ENCODE data around the gene PAX3.
A peak's percentile ranks its signal among the peaks of the same experiment; 100 is the strongest.

Gene PAX3

DNA sequence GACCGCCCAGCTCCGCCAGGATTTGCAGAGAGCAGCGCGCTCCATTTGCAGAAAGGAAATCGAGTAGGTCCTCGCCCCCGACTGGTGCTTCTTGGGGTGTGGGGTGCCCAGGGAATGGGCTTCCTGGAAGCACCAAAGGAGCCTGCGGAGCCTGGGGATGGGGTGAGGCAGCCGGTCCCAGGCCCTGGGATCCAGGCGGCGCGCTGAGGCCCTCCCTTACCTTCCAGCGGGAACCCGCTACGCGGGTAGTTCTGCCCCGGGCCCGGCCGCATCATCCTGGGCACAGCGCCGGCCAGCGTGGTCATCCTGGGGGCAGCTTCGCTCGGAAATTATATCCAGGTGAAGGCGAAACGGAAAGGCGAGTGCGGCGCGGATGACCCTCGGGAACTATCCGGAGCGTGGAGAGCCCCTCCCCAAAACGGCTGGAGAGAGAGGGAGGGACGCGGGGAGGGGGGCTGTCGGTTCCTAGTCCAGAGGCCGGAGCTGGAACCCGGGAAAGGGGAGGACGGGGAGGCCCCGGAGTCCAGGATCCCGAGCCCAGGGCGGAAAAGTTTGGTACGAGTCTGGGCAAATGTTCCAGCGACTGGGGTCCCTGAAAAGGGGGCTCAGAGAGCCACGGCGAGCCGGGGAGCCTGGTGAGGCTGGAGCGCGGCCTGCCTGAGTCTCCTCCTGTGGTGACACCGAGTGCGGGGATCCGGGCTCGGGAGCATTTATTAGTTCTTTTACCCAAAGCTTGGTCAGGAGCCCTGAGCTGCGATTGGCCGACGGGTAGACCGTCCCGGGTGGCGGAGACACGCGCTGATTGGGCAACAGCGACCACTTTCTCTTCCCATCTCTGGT lies at the start of gene PAX3:
Gene PAX3, minus strand, starts transcription at position 688 of the 840 bp plus-strand sequence. Its CDS starts 383 bp downstream, at position 305.
- peak within 1 kb of the TSS; percentile 76 for H3K4me3 Mint-ChIP-seq
- H3K9me3 Mint-ChIP-seq: peaks cover 12% of the 10 kb centered on the region
- H3K4me1 Mint-ChIP-seq (ENCODE audit: low read depth): peaks cover 96% of the 10 kb centered on the region
- H3K27ac Mint-ChIP-seq: peak within 1 kb of the TSS; percentile 18
- H3K27me3 Mint-ChIP-seq: peaks cover 99% of the 10 kb centered on the region
- intact Hi-C loops (cut with micrococcal nuclease): no loop called here
- no peaks in the 10 kb centered on the region for H3K36me3 Mint-ChIP-seq (ENCODE audit: low read depth)

GRCh38 chr2:222341331-222341730 lies 42.5 kb upstream of the PAX3 start:
- Mint-ChIP-seq H3K4me1 (ENCODE audit: low read depth) (no peaks in the 10 kb centered on the region), H3K4me3 (no peak overlapping the region), H3K27ac (no peak overlapping the region), H3K27me3 (no peaks in the 10 kb centered on the region), H3K9me3 (no peaks in the 10 kb centered on the region), H3K36me3 (ENCODE audit: low read depth) (no peaks in the 10 kb centered on the region)
- intact Hi-C loops (cut with micrococcal nuclease): no loop called here

- Mint-ChIP-seq H3K4me1 (ENCODE audit: low read depth) (no peaks in the 10 kb centered on the region), H3K9me3 (peaks cover 23% of the 10 kb centered on the region), H3K27ac (no peak overlapping the region), H3K27me3 (no peaks in the 10 kb centered on the region), H3K4me3 (no peak overlapping the region), H3K36me3 (ENCODE audit: low read depth) (no peaks in the 10 kb centered on the region)
- intact Hi-C loops (cut with micrococcal nuclease): no loop called here
Observed at GRCh38 chr2:222338374-222338773, 39.6 kb upstream of the PAX3 start.

DNA sequence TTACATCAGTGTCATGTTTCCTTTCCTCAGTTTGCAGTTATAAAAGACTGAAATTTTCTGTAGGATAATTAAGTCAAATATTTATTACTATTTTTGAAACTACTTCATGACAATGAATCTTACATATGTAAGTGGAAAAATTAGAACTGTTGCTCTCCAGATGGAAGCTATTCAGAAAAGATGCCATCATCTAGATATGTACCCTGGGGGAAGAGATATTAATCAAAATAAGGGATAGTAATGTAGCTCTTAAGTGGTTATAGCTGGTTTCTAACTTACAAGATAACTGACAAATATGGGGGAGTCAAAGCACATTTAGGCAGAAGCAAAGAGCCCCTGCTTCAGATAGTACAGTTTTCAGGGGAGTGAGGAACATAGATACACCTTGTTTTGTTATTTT lies 38.1 kb upstream of the PAX3 start:
- Mint-ChIP-seq H3K27ac (no peak overlapping the region), H3K27me3 (no peaks in the 10 kb centered on the region), H3K9me3 (peaks cover 23% of the 10 kb centered on the region), H3K4me1 (ENCODE audit: low read depth) (peaks cover 10% of the 10 kb centered on the region), H3K36me3 (ENCODE audit: low read depth) (no peaks in the 10 kb centered on the region), H3K4me3 (no peak overlapping the region)
- intact Hi-C loops (cut with micrococcal nuclease): no loop called here

DNA sequence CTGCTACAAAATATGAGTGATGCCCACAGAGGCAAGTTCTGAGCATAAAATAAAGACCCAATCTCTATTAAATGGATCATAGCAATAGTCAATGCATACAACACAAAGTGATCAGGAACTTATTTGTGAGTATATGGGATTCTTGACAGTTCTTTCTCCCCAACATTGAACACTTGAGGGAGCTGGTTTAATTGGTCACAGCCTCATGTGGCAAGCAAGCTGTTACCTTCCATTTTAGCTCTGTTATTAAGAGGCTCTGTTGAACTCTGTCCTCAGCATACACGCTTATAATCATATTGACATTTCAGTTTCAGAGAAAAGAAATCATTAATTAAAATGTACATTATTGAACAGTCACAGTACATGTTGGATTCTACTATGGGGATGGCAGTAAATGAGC lies 37.6 kb upstream of the PAX3 start:
- Mint-ChIP-seq H3K9me3 (peaks cover 23% of the 10 kb centered on the region), H3K4me3 (no peak overlapping the region), H3K36me3 (ENCODE audit: low read depth) (no peaks in the 10 kb centered on the region), H3K27me3 (no peaks in the 10 kb centered on the region), H3K27ac (no peak overlapping the region), H3K4me1 (ENCODE audit: low read depth) (peaks cover 11% of the 10 kb centered on the region)
- intact Hi-C loops (cut with micrococcal nuclease): no loop called here

- Mint-ChIP-seq H3K9me3 (peaks cover 23% of the 10 kb centered on the region), H3K4me1 (ENCODE audit: low read depth) (peaks cover 11% of the 10 kb centered on the region), H3K4me3 (no peak overlapping the region), H3K36me3 (ENCODE audit: low read depth) (no peaks in the 10 kb centered on the region), H3K27me3 (no peaks in the 10 kb centered on the region), H3K27ac (no peak overlapping the region)
- intact Hi-C loops (cut with micrococcal nuclease): no loop called here
Observed at GRCh38 chr2:222334914-222335313, 36.1 kb upstream of the PAX3 start.

DNA sequence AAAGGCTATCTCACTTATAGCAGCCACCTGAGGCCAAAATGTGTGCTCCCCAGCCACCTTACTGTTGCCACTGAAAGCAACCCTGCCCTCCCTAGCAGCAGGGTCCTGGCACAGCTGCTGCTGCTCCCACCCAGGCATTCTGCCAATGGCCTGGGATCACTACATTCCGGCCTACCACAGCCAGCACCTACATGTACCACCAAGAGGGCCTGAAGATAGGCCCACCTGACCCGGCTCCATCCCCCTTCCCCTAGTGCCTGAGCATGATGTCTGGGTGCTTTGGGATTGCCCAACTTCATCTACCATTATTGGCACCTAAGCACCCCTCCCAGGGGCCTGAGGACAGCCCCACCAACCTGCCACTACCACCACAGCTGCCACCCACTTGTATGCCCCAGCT lies 34.6 kb upstream of the PAX3 start:
- no peak overlapping the region for H3K4me3 Mint-ChIP-seq

GRCh38 chr2:222332116-222332515 lies 33.3 kb upstream of the PAX3 start:
- intact Hi-C loops (cut with micrococcal nuclease): no loop called here
- peaks cover 23% of the 10 kb centered on the region for H3K9me3 Mint-ChIP-seq
- H3K27ac Mint-ChIP-seq: no peak overlapping the region
- no peaks in the 10 kb centered on the region for H3K36me3 Mint-ChIP-seq (ENCODE audit: low read depth)
- H3K4me3 Mint-ChIP-seq: no peak overlapping the region
- peaks cover 11% of the 10 kb centered on the region for H3K4me1 Mint-ChIP-seq (ENCODE audit: low read depth)
- H3K27me3 Mint-ChIP-seq: peaks cover 1% of the 10 kb centered on the region

More for the DNA sequence above, 34.6 kb upstream of the PAX3 start:
- intact Hi-C loops (cut with micrococcal nuclease): no loop called here
- H3K4me1 Mint-ChIP-seq (ENCODE audit: low read depth): peaks cover 11% of the 10 kb centered on the region
- no peaks in the 10 kb centered on the region for H3K27me3 Mint-ChIP-seq
- peaks cover 23% of the 10 kb centered on the region for H3K9me3 Mint-ChIP-seq
- no peaks in the 10 kb centered on the region for H3K36me3 Mint-ChIP-seq (ENCODE audit: low read depth)
- no peak overlapping the region for H3K27ac Mint-ChIP-seq

DNA sequence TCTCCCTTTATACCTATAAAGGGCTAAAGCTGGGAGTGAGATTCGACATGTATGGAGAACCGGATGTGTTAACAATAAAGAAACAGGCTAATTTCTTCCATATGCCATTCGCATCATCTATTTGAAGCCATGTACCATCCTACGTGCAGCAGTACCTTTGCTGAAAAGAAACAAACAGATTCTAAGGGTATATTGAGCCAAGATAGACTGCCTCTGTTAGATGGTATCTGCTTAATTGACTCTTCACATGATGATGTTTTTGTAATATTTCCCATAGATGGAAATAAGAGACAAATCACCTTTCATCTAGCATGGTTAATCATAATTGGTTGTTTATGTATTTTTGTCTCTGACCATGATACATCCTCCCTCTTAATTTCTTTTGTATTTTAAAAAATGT lies 32.1 kb upstream of the PAX3 start:
- Mint-ChIP-seq H3K36me3 (ENCODE audit: low read depth) (no peaks in the 10 kb centered on the region), H3K9me3 (peaks cover 23% of the 10 kb centered on the region), H3K4me3 (no peak overlapping the region), H3K27ac (no peak overlapping the region), H3K27me3 (peaks cover 4% of the 10 kb centered on the region), H3K4me1 (ENCODE audit: low read depth) (peaks cover 11% of the 10 kb centered on the region)
- intact Hi-C loops (cut with micrococcal nuclease): no loop called here

DNA sequence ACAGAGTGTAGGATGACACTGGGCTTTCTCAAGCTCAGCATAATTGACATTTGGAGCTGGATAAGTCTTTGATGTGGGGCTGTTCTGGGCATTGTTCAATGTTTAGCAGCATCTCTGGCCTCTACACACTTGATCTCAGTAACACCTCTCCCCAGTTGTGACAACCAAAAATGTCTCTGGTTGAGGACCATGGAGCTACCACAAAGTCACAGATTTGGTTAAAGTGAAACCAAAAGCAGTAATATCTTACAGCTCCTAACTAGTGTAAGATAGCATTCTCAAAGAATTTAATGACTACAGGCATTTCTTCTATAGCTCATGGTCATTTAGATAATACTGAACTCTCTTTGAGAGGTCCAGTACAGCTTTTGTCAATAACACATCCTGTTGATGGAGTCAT lies 23.4 kb upstream of the PAX3 start:
- Mint-ChIP-seq H3K4me1 (ENCODE audit: low read depth) (peaks cover 15% of the 10 kb centered on the region), H3K9me3 (no peaks in the 10 kb centered on the region), H3K4me3 (no peak overlapping the region), H3K27ac (no peak overlapping the region), H3K36me3 (ENCODE audit: low read depth) (no peaks in the 10 kb centered on the region), H3K27me3 (peaks cover 51% of the 10 kb centered on the region)
- intact Hi-C loops (cut with micrococcal nuclease): loop anchor here (10.0 kb wide), 1 partner anchor 83 kb away; no protein-coding TSS in a partner anchor

DNA sequence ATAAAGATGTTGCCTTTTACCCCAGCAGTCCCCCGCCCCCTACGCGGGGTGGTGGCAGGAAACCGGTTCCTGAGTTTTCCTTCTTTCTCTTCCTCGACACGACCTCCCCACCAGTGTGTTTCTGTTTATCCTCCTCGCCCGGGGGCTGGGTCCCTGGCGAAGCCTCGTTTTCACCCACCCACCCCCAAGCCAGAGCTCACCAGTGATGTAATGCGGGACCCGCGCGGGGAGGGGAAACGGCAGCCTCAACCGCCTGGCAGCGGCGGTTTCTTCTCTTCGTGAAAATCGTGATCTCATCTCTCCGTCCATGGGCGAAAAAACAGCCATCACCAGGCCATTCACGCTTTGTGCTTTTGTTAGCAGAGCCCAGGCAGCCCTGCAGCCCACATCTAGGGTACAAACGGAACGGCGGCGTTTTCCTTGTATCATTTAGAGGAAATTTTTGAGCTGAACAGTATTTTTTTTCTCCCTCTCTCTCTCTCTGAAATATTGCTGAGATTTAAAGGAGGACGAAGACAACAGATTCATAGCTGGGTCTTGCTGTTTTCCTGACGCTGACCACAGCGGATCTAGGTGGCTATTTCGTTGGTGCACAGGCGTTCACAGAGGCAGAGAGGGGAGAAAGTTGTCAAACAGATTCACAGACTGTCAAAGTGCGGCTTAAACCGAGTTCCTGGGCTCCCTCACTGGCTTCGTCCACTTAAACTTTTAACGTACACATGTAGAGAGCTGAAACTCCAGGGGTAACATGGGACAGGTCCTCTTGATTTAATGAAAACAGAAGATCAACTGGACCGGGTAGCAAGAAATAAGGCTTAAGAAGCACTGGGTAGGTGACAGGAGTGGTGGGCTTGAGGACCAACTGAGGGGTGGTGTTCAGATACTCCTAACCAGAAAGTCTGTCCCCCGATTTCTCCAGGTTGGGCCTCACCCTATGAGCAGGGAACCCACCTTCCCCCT lies 21.9 kb upstream of the PAX3 start:
- Mint-ChIP-seq H3K4me3 (peak overlapping the region; percentile 67), H3K36me3 (ENCODE audit: low read depth) (no peaks in the 10 kb centered on the region), H3K27me3 (peaks cover 58% of the 10 kb centered on the region), H3K27ac (no peak overlapping the region), H3K4me1 (ENCODE audit: low read depth) (peaks cover 15% of the 10 kb centered on the region), H3K9me3 (no peaks in the 10 kb centered on the region)
- intact Hi-C loops (cut with micrococcal nuclease): loop anchor here (10.0 kb wide), 1 partner anchor 84 kb away; no protein-coding TSS in a partner anchor

DNA sequence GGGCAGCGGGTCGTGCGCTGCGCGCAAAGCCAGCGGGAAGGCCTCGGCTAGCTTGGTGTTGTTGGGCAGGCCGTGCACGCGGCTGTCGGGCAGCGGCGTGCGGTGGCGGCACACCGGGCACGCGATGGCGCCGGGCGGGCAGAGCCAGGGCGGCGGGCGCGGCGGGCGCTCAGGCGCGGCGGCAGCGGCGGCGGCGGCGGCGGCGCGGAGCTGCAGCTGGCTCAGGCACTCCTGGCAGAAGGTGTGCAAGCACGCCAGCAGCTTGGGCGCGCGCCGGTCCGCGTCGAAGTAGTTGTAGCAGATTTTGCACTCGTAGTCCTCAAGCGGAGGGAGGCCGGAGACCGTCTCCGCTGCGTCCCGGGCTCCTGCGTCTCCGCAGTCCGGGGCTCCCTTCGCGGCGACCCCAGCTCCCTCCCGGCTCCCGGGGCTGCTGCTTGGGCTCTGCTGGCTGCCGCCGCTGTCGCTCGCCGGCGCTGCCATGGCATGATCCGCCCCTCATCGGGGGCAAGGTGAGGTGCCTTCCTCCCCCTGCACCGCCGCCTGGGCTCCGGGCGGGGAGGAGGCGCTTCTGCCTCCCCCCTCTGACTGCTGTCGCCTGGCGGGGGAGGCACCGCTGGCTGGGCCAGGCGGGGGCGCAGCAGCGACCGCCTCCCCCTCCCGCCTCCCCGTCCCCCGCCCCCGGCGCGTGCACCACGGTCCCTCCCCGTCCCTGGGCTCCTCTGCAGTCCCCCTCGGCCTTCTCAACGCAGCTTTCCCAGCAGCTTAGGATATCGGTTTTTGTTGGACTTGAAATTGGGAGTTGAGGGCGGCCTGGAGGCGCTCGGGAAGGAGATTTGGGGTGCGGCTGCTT lies 21.0 kb upstream of the PAX3 start:
- Mint-ChIP-seq H3K4me3 (peak overlapping the region; percentile 67), H3K36me3 (ENCODE audit: low read depth) (no peaks in the 10 kb centered on the region), H3K9me3 (no peaks in the 10 kb centered on the region), H3K4me1 (ENCODE audit: low read depth) (peaks cover 15% of the 10 kb centered on the region), H3K27ac (no peak overlapping the region), H3K27me3 (peaks cover 60% of the 10 kb centered on the region)
- intact Hi-C loops (cut with micrococcal nuclease): loop anchor here (5.0 to 10.0 kb wide), 3 partner anchors 85 to 265 kb away; no protein-coding TSS in a partner anchor

All from dendritic cell treated with granulocyte-macrophage colony-stimulating factor and Interleukin-4, amounts not matched to agents 40 ng/mL and 50 ng/mL, for 4 days (primary cell).